ENCODE results near the gene ADSS1.

DNA sequence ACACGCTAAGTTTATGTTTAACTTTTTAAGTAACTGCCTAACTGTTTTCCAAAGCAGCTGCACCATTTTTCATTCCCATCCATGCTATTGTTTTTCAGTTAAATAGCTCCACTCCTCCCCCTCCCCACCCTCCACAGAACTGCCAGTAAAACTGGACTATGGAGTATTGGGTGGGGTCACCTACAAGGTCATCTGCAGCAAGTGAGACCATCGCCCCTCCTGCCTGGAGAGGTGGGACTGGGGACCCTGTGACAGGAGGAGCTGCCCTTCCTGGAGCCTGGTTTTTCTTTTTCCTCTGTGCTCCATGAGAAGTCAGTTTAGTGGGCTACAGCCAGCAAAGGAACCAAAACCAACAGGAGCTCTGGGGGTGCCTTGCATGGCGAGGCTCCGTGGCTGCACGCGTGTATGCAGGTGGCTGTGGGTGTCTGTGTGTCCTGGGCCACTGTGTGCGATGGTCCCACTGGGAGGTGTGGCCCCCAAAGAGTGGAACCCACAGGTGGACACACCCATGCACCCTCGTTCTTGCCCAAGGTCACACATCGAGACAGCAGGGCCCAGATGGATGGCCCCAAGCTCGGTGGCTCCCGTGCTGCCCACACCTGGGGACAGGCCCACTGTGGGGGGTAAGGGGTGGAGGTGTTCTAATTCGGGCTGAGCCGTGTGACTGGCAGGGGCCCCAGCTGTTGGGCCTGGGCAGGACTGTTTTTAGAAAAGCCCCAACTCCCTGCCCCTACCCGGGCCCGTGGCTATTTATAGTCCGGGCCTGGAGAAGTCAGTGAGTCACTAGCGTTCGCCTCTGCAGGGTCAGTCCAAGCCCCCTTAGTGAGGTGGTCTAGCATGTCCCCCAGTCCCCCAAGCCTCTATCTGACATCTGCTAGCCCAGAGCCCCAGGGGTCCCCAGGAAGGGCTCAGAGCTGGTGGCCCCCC, 2.3 kb upstream of the ADSS1 start:
- TF ChIP-seq, protein P1, sequence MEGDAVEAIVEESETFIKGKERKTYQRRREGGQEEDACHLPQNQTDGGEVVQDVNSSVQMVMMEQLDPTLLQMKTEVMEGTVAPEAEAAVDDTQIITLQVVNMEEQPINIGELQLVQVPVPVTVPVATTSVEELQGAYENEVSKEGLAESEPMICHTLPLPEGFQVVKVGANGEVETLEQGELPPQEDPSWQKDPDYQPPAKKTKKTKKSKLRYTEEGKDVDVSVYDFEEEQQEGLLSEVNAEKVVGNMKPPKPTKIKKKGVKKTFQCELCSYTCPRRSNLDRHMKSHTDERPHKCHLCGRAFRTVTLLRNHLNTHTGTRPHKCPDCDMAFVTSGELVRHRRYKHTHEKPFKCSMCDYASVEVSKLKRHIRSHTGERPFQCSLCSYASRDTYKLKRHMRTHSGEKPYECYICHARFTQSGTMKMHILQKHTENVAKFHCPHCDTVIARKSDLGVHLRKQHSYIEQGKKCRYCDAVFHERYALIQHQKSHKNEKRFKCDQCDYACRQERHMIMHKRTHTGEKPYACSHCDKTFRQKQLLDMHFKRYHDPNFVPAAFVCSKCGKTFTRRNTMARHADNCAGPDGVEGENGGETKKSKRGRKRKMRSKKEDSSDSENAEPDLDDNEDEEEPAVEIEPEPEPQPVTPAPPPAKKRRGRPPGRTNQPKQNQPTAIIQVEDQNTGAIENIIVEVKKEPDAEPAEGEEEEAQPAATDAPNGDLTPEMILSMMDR (conservative IDR thresholded peaks at IDR 0.05 in 1 of 2, IDR thresholded peaks at IDR 0.05 in 1 of 2; ENCODE audit: low read depth in 1 of 2, low read length in 2 of 2), result no peak
- no peak for TF ChIP-seq EZH2 (IDR thresholded peaks at IDR 0.05; ENCODE audit: low read length, missing control alignments)

All from fibroblast of lung (primary cell).